ENCODE data around the gene REG3G.

REG3G gene

DNA sequence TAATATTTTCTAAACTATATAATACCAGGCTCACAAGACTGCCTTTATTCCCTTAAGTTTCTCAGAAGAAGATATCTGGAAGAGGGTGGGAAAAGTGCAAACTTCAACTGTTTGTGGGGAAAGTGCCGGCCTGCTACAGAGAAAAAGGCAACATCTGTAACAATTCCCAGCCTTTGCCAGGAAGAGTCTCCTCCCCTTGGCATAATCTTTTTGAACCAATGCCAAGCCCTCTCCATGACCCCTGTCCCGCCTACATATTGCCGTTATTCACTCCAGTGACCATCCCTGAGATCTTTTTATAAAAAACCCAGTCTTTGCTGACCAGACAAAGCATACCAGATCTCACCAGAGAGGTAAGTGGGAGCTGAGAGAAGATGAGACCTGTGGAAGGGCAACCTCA, at the start of gene REG3G:
Gene REG3G, plus strand, starts transcription at position 282 of the 400 bp plus-strand sequence. CDS start 392 bp downstream, outside the sequence.
- TF ChIP-seq, protein P1, sequence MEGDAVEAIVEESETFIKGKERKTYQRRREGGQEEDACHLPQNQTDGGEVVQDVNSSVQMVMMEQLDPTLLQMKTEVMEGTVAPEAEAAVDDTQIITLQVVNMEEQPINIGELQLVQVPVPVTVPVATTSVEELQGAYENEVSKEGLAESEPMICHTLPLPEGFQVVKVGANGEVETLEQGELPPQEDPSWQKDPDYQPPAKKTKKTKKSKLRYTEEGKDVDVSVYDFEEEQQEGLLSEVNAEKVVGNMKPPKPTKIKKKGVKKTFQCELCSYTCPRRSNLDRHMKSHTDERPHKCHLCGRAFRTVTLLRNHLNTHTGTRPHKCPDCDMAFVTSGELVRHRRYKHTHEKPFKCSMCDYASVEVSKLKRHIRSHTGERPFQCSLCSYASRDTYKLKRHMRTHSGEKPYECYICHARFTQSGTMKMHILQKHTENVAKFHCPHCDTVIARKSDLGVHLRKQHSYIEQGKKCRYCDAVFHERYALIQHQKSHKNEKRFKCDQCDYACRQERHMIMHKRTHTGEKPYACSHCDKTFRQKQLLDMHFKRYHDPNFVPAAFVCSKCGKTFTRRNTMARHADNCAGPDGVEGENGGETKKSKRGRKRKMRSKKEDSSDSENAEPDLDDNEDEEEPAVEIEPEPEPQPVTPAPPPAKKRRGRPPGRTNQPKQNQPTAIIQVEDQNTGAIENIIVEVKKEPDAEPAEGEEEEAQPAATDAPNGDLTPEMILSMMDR (IDR thresholded peaks at IDR 0.05; ENCODE audit: low read length, missing control alignments): no peak
- no peak within 1 kb of the TSS for H3K4me3 ChIP-seq (replicated peaks; ENCODE audit: low read depth, low read length)
- DNase-seq (ENCODE audit: low read depth): no peak

DNA sequence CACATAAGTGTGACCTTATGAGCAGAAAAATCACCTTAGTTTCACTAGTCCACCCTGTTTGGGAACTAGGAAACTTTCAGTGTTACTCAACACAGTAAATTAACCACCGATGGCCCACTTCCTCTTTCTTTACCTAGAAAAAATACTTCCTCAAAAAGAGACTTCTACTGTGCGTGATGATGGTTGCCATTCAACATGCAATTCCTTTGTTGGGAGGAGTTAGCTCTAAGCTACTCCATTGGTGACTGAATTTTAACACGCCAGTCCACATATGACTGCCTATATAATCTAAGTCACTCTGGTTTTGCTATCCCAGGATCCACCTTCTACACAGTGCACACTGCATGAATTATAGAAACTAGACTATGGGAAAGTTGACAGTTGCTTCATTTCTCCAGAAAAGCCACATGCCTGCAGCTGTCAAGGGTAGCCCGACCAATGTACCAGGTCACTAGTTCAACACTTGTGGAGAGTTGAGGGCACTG, 47.8 kb upstream of the REG3G start:
- no peak overlapping the region for H3K4me3 ChIP-seq (replicated peaks; ENCODE audit: low read depth, low read length)
- DNase-seq (ENCODE audit: low read depth): no peak
- TF ChIP-seq, protein P1 (IDR thresholded peaks at IDR 0.05; ENCODE audit: low read length, missing control alignments): no peak

GRCh38 chr2:78978340-78978739, 47.2 kb upstream of the REG3G start:
- no peak overlapping the region for H3K4me3 ChIP-seq (replicated peaks; ENCODE audit: low read depth, low read length)
- DNase-seq (ENCODE audit: low read depth): no peak
- TF ChIP-seq, protein P1 (IDR thresholded peaks at IDR 0.05; ENCODE audit: low read length, missing control alignments): no peak

DNA sequence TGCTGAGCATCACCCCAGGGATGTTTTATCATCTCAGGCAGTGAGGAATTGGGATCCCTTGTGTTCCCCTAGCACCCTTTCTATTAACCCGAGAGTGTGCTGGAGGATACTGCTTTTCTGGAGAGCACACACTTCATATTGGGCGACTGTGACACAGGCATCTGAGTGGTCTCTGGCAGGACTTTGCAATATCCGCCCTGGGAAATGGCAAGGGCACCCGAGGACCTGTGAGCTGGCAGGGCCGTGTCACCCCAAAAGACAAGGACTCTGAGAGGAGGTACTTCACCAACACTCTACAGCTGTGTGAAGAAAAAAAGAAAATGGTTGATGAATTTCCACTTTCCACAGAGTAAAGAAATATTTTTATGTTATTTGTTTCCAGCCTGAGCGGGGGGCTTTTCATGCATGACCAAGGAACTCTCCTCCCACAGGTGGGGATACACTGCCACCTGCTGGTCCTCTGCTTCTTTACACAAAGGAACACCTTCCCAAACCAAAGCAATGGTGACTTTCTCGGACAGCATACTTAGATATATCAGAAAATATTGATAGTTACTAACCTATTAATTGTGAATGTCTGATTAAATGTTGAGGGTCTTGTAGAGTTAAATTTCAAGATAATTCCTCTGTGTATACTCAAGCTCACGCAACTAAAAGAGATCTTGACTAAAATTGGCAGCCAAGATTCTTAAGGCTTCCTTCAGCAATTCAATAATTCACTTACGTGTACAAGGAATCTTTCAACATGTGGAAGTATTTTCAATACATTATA, 45.9 kb upstream of the REG3G start:
- TF ChIP-seq, protein P1 (IDR thresholded peaks at IDR 0.05; ENCODE audit: low read length, missing control alignments): peak; percentile 77
- peak; percentile 62 for DNase-seq (ENCODE audit: low read depth)
- no peak overlapping the region for H3K4me3 ChIP-seq (replicated peaks; ENCODE audit: low read depth, low read length)

GRCh38 chr2:78980152-78980465, 45.4 kb upstream of the REG3G start:
- TF ChIP-seq, protein P1 (IDR thresholded peaks at IDR 0.05; ENCODE audit: low read length, missing control alignments): no peak
- no peak for DNase-seq (ENCODE audit: low read depth)
- H3K4me3 ChIP-seq (replicated peaks; ENCODE audit: low read depth, low read length): no peak overlapping the region

DNA sequence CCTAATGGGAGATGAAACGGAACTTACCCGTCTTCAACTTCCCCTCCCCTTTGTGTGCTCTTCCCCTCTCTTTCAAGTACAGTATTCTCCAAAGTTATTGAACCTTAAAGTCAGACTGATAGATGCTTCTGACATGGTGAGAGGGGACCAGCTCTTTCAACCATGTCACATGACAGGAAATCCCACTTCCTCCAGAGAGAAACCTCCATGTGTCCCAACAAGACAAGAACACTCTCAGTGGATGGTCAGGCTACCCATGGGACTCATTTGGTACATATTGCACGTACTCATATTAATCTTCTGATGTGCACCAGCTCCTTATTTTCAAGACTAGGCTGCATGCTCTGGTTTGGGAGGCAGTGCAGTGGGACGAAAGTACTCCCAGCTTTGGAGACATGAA, 44.6 kb upstream of the REG3G start:
- TF ChIP-seq, protein P1 (IDR thresholded peaks at IDR 0.05; ENCODE audit: low read length, missing control alignments): no peak
- no peak overlapping the region for H3K4me3 ChIP-seq (replicated peaks; ENCODE audit: low read depth, low read length)
- no peak for DNase-seq (ENCODE audit: low read depth)
